Kidney (tissue), 14 donors: Measurements from ENCODE around the gene RAPH1. TPM values are rescaled to one million over a fixed set of nuclear protein-coding genes. Genes with fewer than 3 reads are reported as not detected.

Experiments used
- DNase-seq, 5 donors: peaks; one replicate each; pipeline ENCODE4 v3.0.0-alpha.2; 2013 to 2020
- FAIRE-seq: peaks from 2 replicates; lab custom pipeline; 2012; peaks lifted over from hg19 to GRCh38; lab: Jason Lieb, UNC
- H3K27ac ChIP-seq, 2 donors: one replicate each; pipeline ENCODE4 v1.7.0; 2013; ENCODE audit warnings: low read depth in 2 of 2, low read length in 2 of 2, inconsistent platforms in 1 of 2
- H3K27me3 ChIP-seq: one replicate; pipeline ENCODE4 v1.7.1; 2013; ENCODE audit warnings: low read length, inconsistent platforms; ENCODE audit not compliant: control insufficient read depth, insufficient read depth
- H3K36me3 ChIP-seq, 3 donors: one replicate each; pipeline versions ENCODE4 v1.7.0 to v1.7.1; 2013; ENCODE audit warnings: low read length in 3 of 3, control low read depth in 1 of 3, inconsistent platforms in 1 of 3; ENCODE audit not compliant: insufficient read depth in 3 of 3, control insufficient read depth in 2 of 3
- H3K4me1 ChIP-seq, 3 donors: one replicate each; pipeline versions ENCODE4 v1.7.0 to v1.7.1; 2013; ENCODE audit warnings: low read length in 3 of 3, inconsistent platforms in 1 of 3, low read depth in 1 of 3; ENCODE audit not compliant: control insufficient read depth in 2 of 3, insufficient read depth in 2 of 3
- H3K4me3 ChIP-seq, 3 donors: one replicate each; pipeline versions ENCODE4 v1.7.0 to v1.8.1; 2013; ENCODE audit warnings: low read length in 3 of 3, control low read depth in 1 of 3, inconsistent platforms in 1 of 3
- H3K9ac ChIP-seq, 3 donors: one replicate each; pipeline versions ENCODE4 v1.7.0 to v1.7.1; 2013; ENCODE audit warnings: low read length in 3 of 3, control low read depth in 1 of 3, inconsistent platforms in 1 of 3
- H3K9me3 ChIP-seq, 3 donors: one replicate each; pipeline versions ENCODE4 v1.7.0 to v1.7.1; 2013; ENCODE audit warnings: low read length in 3 of 3, control low read depth in 1 of 3, inconsistent platforms in 1 of 3; ENCODE audit not compliant: control insufficient read depth in 2 of 3, insufficient read depth in 1 of 3
- CTCF ChIP-seq: IDR thresholded peaks from 3 replicates; pipeline ENCODE4 v1.5.1; 2012; ENCODE audit warnings: mild to moderate bottlenecking, moderate library complexity, borderline replicate concordance; ENCODE audit not compliant: insufficient read depth; ENCODE audit errors: extremely low read depth
- intact Hi-C: fragments of 100-400 bp; cut with DNase I; formaldehyde crosslinking; loops from one replicate; pipeline ENCODE4 v1.11.1; 2022
- polyA plus RNA-seq: library from polyadenylated mRNA; stranded (reverse); fragments of 350-450 nt; fragmentation: Illumina TruSeq; extraction: RNeasy Lipid Tissue Mini Kit (QIAGEN cat#74804); gene quantifications from one replicate; pipeline ENCODE4 v1.2.3, GENCODE V29; 2014; ENCODE audit warnings: low read depth, low replicate concordance; ENCODE audit not compliant: insufficient read depth
- total RNA-seq: library from RNA; stranded (reverse); fragmentation: NEBNext Ultra II Directional; extraction: Animal tissue kit (Norgen Biotek cat#: 25700); gene quantifications from one replicate; pipeline ENCODE4 v1.2.1, GENCODE V29; 2021
- donor health status: control.
- donor health status: control.
- donor health status: control.
- donor health status: control.
- donor health status: control.
- donor health status: DM: yes; HTN: yes; CAD: no.
- donor health status: Normal renal cell carcinoma (clear cell type).

Gene RAPH1
- total and polyA plus RNA-seq, 2 donors from 2014 or later, result 3.5 to 90.7 TPM

DNA sequence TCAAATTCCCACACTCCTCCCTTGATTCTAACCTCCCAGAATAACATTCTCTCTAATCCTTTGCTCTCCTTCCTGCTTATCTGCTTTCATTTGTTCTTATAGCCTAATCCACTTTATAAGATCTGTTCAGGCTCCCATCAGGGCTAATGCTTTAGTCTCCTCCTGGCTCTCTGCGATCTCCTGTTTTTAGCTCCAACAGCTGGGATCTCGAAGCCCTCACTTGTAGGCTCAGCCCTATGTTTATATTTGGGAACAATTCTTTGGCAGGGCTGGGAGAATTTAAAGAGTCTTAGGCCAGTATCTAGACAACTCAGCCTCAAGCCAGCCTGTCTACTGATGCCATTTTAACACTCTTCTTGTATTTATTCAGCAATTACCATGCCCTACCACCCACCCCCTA lies 27.2 kb upstream of the RAPH1 start:
- Histone ChIP-seq H3K9ac (no peak overlapping the region), H3K27me3 (no peaks in the 10 kb centered on the region), H3K27ac (no peak overlapping the region), H3K9me3 (no peaks in the 10 kb centered on the region), H3K36me3 (no peaks in the 10 kb centered on the region), H3K4me3 (no peak overlapping the region), H3K4me1 (no peaks in the 10 kb centered on the region)
- DNase-seq, result no peak
- intact Hi-C loops, result no loop called here
- FAIRE-seq, result no peak
- TF ChIP-seq CTCF, result no peak

- intact Hi-C loops, result no loop called here
- no peak for FAIRE-seq
Measured at GRCh38 chr2:203559641-203560040, 24.5 kb upstream of the RAPH1 start.

DNA sequence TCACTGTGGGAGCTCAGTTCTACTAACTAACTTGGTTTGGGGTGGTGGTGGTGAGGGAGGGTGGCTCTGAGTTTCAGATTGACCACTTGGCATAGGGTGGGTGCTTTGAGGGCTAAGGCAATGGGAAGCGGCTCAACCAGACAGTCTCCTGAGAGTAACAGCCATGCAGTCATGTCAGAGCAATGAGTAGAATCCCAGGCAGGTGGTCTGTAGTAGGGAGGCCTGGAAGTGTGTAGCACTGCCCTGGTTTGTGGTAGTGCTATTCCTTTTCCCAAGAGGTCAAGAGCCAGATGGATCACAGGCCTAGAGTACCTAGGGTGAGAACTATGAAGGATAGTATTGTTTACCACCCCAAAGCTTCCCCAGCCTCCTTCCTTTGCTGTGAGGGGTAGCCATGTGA lies 18.7 kb upstream of the RAPH1 start:
- no peaks in the 10 kb centered on the region for H3K27me3 ChIP-seq
- no peak for TF ChIP-seq CTCF
- no peaks in the 10 kb centered on the region for H3K4me1 ChIP-seq
- FAIRE-seq, result no peak
- no peak for DNase-seq
- no peak overlapping the region for H3K9ac ChIP-seq
- intact Hi-C loops, result no loop called here
- H3K9me3 ChIP-seq, result no peaks in the 10 kb centered on the region
- no peak overlapping the region for H3K27ac ChIP-seq
- H3K36me3 ChIP-seq, result no peaks in the 10 kb centered on the region
- no peak overlapping the region for H3K4me3 ChIP-seq

More at GRCh38 chr2:203559641-203560040, 24.5 kb upstream of the RAPH1 start:
- Histone ChIP-seq H3K36me3 (no peaks in the 10 kb centered on the region), H3K4me3 (no peak overlapping the region), H3K9me3 (no peaks in the 10 kb centered on the region), H3K27me3 (no peaks in the 10 kb centered on the region), H3K9ac (no peak overlapping the region), H3K4me1 (no peaks in the 10 kb centered on the region), H3K27ac (no peak overlapping the region)
- TF ChIP-seq CTCF, result no peak
- DNase-seq, result no peak

GRCh38 chr2:203551778-203552177 lies 16.7 kb upstream of the RAPH1 start:
- Histone ChIP-seq H3K27me3 (no peaks in the 10 kb centered on the region), H3K4me3 (no peak overlapping the region), H3K9me3 (no peaks in the 10 kb centered on the region), H3K36me3 (no peaks in the 10 kb centered on the region), H3K9ac (no peak overlapping the region), H3K27ac (no peak overlapping the region), H3K4me1 (no peaks in the 10 kb centered on the region)
- FAIRE-seq (no peak), DNase-seq (peak in 2 of 5 donors; percentile 37 to 60)
- intact Hi-C loops, result no loop called here
- no peak for TF ChIP-seq CTCF
